Amniotic stem cell (primary cell): Measurements from ENCODE around the gene MAP2.
A peak's percentile ranks its signal among the peaks of the same experiment; 100 is the strongest.

Experiments used
- DNase-seq: peaks from one replicate; lab custom pipeline; 2025; lab: John Stamatoyannopoulos, UW

MAP2 gene

DNA sequence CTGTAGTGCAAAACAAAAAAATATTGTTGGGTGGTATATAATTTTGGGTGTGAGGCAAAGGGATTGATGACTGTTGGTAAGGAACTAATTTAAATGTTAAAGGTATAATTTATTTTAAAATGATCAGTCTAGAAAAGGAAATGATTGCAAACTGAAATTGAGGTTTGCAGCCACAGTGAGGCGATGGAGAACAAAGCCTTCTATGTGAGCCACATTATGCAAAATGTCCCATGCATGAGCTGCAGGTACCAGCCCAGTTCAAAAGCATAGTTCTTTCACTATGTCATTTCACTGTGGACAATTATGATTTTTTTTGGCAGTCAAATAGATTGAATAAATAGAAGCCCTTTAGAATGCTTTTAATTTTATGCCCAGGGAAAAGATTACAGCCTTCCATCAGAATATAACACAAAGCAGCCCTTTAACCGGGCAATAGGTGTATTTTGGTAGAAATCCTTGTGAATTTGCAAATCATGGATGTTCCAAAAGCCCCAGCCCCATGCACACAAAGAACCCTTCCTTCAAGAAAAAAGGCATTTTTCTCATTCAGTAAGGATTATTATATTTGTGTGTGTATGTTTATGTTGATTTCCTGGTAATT lies 1.7 kb downstream of the MAP2 start:
- DNase-seq, result no peak

DNA sequence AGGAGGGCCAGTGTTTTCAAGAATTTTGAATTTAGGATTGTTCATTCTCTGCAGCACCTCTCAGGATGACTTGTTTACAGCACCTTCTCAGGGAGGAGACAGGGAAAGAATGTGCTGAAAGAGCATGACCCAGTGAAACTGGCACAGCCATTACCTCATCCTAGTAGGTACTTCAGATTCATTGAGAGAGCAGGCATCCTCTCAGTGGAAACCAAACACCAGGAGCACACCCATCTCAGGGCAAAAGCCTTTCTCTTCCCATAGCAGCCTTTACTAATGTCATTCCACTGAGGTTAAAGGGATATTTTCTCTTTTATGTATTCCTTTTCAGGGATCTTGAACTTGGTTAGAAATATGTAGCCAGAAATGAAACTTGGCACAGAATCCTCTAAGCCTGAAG lies 2.6 kb downstream of the MAP2 start:
- DNase-seq, result no peak

DNA sequence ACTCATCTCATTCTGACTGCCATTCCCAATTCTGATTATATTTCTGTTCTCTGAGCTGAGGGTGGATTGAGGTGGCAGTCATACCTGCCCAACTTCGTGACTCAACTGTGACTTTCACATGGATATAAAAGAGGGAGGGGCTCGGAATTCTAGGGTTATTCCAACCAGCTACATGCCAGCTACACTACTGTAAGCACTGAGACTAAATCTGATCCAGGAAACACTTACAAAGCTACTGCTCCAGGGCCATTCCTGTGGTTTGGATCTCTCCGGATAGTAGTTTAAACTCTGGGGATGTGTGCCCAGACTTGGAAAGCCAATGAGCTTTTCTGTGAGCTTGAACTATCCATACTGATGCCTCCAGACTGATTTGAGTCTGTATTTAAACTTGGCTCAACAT lies 7.9 kb downstream of the MAP2 start:
- DNase-seq, result peak; percentile 67

DNA sequence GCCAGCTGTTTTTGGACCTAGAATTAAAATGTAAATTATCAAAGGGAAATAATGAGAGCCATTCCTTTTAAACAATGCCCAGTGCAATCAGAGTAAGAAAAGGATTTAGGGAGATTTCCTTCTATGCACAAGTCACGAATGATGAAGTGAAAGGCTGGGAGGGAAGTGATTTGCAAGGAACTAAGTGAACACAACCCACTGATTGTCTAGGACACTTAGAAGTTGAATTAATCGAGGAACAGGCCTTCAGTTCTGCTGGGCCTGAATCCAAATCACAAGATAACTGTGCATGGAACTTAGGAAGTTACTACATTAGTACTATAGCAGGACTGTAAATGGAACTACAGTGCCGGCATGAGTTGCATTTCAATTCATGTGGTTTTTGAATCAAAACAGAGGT lies 17.7 kb downstream of the MAP2 start:
- DNase-seq, result no peak

DNA sequence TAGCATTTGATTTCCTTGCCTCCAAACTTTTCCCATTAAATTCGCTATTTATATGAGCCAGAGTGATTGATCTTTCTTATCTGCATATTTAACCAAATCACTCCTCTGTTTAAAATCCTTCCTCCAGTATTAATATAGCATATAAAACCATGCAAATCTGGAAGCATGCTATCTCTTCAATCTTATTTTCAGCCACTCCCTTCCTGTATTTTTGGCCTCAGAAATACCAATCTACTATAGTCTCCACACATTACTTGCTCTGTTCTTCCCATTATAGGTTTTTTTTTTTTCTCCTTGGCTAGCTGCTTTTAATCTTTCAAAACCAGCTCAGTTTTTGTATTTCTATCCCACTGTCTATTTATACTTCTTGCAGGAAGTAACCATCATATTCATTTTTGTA lies 19.1 kb downstream of the MAP2 start:
- DNase-seq, result no peak

DNA sequence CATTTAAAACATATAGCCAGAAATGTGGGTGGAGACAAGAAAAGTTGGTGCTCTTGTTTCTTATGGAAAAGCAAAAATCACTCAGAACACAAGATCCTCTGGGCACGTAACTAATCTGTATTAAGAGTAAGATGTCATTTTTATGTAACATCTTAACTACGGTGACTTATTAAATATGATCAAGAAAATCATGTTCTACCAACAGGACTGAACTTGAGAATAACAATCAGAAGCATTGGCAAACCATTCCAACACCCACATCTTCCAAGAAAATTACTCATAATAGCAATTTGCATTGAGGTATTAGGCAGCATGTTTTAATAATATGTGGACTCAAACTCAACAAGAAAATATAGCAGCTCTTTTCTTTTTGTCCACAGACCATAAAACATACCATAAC lies 21.6 kb downstream of the MAP2 start:
- no peak for DNase-seq

DNA sequence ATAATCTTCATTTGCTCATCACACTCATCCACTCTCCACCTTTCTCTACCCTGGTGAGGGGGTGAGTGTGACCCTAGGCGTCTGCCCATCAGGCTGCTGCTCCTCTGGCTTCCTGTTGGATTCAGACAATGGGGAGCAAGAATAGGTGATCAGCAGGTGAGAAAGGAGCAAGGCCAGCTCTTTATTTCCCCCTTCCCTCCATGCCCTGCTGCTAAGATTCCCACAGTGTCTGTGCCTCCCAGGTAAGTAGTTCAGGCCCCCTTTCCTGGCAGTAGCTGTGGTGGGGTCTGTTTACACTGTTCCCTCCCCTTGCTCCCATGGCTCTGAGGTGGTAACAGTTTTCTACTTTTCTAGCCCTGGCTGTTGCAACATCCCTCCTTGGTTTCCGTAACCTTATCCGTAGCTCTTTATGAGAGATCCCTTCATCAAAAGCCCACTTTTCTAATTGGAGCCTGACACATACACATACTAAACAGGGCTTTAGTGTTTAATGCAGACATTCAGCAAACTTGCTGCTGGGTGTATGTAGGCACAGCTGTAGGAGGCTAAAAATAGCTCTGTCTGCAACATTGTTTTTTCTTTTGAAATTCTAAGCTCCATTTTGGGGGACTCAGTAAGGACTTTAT lies 27.5 kb downstream of the MAP2 start:
- DNase-seq, result no peak

DNA sequence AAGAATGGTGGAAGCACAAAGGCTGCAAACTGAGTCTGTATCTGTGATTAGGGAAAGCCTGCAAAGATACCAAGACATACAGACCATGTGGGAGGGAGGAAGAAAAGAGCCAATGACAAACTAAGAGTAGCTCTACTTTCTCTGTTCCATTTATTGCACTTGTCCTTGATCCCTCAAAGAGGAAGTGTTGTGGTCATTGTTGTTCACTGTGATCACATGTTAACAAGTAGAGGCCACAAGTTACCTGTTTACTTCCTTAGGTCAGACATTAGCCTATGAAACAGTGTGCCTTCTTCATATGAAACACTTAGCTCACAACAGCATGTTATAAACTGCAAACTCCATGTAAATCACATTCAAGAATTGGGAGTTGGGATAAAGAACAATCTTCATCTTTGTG lies 32.6 kb downstream of the MAP2 start:
- DNase-seq, result no peak

DNA sequence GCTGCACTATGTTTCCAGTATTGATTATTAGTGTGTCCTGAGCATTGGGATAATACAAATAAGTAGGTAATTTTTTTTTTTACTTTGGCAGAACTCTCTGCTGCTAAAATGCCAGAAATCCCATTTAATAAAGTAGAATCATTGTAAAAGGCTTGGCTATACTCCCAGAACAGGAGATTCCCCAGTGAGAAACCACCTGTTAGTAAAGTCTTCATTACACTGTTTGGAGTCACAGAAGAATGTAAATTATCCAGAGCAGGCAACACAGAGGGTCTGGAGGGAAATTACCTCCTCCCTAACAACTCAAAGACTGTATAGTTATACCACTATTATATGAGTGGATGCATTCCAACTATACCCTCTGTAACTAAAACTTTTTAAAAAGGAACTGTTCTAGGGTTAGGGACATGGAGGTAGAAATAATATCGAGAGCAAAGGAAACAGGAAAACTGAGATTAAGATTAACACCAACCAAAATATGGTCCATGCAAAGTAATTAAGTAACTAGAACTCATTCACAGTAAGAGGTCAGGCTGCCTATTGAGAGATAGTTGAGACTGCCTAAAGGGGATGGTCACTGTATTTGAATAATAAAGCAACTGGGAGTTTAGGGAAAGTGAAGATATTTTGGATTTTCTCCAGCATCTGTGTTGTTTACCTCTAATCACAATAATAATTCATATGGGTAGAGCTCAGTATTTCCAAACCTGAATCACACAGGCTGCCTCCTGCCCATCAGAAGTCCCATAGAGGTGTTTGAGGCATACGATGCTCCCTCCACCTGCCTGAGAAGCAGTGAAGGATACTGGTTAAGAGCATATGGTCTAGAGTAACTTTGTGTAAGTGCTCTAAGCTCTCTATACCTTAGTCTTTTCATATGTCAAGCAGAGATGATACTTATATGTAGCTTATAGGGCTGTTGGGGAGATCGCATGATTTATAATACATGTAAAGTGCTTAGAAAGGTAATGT lies 34.4 kb downstream of the MAP2 start:
- no peak for DNase-seq

DNA sequence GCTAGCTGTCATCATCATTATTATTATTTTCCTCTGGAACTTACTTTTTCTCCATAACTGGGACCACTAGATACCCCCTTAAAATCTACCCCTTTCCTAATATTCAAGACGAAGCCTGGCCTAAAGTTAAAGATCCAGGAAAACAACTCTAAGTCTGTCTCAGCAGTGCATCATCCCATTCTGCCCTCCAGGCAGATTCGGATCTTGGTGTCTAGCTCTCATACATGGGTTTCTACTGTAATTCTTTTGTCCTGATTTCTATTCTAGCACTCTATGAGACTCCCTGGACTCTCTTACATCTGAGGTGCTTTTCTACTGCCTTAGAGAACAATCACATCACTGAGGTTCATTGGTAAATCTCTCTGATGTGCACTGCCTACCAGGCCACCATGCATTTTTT lies 35.5 kb downstream of the MAP2 start:
- no peak for DNase-seq

DNA sequence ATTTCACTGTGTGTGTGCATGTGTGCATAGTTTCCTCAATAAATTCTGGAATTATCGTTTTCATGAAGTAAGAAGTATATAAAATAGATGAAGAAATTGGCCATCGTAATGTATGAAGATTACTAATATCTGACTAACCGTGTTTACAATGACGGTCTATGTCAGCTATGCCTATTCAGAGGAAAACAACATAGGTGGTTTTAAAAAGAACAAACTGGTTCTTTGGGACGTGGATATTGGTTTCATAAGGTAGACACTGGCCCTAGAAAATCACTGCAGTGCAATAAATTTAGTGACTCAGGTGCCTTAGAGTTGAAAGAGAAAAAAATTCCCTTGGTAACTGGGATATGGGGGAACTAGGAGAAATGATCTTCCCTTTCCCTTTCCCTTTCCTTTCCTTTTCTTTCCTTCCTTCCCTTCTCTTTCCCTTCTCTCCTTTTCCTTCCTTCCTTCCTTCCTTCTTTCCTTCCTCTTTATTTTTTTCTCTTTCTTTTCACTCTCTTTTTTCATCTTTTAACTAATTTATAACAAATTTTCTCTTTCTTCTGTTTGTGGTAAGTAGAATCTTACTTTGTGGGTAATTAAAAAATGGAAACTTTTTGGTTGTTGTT lies 36.4 kb downstream of the MAP2 start:
- no peak for DNase-seq

DNA sequence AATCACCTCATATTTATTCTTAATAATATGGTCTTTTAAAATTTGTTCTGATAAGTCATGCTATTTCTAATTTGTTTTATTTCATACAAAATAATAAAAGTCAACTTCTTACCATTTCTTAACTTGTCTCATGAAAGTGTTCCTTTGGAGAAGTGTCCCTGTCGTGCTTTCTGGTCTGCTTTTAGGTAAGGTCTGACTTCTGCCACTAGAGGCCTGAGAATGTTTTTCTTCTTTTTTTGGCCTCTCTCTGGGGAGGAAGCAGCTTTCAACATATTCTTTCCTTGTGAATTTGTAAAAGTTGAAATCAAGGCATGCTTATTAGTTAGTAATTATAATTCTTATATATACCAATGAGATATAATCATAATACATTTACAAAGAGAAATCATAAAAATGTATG lies 39.4 kb downstream of the MAP2 start:
- no peak for DNase-seq

DNA sequence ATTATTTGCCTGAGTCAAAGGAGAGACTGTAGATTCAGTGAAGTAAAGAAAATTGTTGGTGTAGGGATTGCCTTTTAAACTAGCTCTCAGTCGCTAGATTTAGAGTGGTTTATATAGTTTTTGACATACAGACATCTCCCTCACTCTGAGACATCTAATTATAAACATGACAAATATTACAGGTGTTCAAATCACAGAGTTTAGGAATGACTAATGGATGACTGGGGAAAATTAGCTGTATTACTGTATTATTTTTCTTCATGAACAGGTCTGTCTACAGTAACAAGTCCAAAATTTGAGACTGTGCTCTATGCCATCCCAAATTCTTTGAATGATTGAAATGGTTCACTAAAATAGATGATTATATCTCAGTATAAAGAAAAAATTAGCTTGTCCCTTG lies 40.0 kb downstream of the MAP2 start:
- DNase-seq, result no peak

DNA sequence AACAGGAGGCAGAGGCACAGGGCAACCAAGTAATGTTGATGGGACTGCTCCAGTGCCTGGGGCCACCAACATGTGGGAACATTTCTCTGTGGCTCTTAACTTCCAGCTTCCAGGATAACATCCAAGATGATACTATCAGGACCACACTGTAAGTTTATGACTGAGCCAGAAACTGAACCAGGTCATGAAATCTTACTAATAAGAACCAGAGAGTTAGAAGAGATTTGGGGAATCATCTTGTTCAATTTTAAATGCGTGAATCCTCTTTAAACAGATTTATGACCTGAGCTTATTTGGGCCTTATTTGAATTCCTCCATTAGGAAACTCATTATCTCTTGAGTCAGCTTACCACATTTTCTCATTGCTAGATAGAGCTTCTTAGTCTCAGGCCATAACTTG lies 45.0 kb downstream of the MAP2 start:
- DNase-seq, result no peak

DNA sequence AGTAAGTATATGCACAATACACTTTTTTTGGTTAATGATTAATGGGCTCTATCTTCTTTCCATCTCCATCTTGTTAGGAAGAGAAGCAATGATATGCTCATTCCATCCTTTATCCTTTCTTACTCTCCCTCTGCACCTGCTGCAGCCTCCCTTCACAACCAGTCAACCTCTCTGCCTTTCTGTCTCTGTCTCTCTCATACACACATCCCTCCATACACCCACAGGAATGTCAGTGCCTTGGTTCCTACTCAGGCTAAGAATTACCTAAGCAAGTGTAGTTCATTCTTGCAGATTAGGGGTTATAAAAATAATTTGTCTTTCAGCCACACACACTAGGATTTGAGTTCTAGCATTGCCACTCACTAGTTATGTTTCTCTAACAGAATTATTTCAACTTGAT lies 45.6 kb downstream of the MAP2 start:
- DNase-seq, result no peak

DNA sequence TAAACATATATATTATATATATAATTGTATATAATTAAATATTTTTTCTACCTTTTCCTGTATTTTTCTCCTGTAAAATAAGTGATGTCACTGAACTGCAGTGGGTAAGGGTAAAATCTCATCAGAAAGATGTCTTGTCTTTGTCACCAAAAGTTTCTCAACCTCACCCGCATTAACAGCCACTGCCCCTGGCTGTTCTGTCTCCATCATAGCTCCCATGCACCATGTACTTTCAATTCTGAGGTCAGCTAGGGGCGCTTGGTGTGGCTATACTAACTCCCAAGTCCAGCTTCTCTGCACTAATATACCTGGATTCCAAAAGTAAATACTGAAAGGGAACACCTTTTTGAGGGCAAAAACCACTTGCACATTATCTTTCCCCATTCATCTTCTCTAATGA lies 46.6 kb downstream of the MAP2 start:
- no peak for DNase-seq

DNA sequence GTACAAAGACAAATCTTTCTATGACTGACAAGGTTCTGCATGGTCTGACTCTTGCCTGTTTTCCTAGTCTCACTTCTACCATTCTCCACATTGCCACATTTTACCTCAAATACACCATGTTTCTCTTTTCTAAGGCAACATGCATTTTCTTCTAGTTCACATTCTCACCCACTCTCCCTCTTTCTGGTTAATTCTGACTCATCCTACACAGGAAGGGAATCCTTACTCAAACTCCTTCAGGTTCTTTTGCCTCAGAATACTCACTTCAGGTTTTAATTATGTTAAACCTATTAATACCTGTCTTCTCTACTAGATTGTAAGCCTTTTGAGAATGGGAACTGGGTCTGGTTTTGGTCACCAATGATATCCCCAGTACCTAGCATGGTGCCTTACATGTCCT lies 47.2 kb downstream of the MAP2 start:
- no peak for DNase-seq

DNA sequence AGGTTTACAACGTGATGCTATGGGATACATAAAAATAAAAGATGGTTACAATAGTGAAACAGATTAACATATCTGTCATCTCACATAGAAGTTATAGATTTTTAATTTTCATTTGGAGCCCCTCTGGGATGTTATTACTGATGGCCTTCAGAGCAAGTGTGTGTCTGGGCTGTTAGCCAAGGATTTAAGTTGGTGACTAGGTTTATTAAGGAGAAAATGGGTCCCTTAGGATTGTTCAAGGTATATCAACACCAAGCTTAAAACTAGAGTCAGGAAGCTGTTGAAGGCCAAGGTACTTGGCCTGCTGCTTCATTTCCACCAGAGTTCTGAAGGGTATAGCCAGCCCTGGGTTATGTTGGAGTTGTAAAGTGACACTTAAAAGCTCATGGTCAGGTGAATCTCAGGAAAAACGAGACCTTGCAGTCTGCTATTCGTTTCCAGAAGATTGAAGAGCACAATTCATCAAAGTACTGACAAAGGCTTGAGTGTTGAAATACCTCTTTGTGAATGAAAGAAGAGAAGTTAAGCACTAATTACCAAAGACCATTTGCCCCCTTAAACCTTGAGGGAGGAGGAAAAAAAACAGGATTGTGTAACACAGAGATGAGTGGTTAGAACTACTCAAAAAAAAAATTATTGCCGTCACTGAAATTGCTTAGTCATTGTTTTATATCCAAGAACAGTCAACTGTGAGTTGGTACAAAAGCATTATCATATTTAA lies 48.4 kb downstream of the MAP2 start:
- no peak for DNase-seq

DNA sequence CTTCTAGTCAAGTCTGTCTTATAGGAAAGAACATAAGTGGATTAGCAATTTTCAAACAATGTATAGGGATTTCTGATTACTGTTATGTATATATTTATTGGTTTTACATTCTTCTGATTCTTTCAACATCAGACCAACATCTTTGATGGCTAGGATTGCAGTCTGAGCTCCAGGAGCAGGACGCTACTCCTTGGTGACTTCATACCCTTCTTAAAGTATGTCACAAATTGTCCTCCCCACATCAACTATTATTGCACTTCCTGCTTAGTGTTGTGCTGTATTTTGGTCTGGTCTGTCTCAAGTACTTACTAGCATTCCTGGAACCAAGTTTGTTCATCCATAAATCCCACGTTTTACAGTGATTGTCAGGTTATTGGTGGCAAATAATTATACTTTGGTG lies 49.0 kb downstream of the MAP2 start:
- DNase-seq, result no peak

DNA sequence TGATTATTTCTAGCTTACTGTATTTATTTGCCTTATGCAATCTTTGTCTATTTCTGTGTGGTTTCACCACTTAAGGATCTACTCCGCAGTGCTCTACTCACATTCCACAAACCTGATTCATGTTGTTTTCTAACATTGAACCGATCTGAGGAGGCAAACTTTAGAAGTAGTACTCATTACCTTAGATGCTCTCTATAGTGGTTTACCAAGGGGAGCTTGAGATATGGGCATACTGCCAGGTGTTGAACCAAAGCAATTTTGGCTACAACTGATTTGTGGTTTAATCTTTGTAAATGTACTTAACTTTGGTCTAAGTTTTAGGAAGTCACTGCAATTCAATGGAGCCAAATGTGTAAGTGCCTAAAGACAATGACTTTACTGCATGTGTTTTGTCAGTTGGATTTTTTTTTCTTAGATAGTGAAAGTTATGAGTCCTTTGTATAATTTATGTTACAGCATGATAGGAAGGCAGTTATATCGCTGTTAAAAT lies 50.1 kb downstream of the MAP2 start:
- peak; percentile 25 for DNase-seq

DNA sequence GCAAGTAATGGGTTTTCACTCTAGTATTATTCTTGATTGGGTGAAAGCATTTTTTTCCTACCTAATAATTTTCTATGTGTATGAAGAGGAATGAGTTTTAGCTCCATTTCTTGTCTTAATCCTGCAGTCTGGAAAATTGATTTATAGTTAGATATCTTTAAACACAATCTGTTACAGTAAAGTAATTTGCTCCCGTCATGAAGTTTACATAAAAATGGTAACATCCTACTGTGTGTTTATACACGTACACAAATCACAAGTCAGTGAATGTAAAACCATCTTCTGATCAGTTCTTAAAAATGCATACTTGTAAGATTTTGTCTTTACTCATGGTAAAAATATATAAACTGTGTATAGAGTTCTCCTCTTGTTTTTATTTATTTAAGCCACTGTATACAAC lies 51.1 kb downstream of the MAP2 start:
- no peak for DNase-seq
